HepG2 (cell line): ENCODE measurements around the gene GALNT9.

Experiments used
- POLR2A ChIP-seq, 2 experiments: IDR thresholded peaks; 2 replicates each; pipeline ENCODE4 v1.6.1; 2011; ENCODE audit warnings: low read depth in 2 of 2, low read length in 2 of 2, mild to moderate bottlenecking in 1 of 2, moderate library complexity in 1 of 2; ENCODE audit not compliant: insufficient read depth in 1 of 2
- SMAD1 ChIP-seq: sonication (generic); formaldehyde crosslinking; IDR thresholded peaks from 2 replicates; pipeline ENCODE4 v1.4.0; 2020; ENCODE audit warnings: missing genetic modification reagents, low read depth, mild to moderate bottlenecking, borderline replicate concordance
- SRSF1 ChIP-seq: fragments of 200-400 bp; formaldehyde crosslinking; optimal IDR thresholded peaks from 2 replicates; pipeline ENCODE3; 2017; ENCODE audit warnings: mild to moderate bottlenecking, low read depth, low read length, moderate library complexity
- ZSCAN30 ChIP-seq: sonication (generic); formaldehyde crosslinking; IDR thresholded peaks from 2 replicates; pipeline ENCODE4 v1.5.0; 2020; ENCODE audit warnings: mild to moderate bottlenecking, missing genetic modification reagents

DNA sequence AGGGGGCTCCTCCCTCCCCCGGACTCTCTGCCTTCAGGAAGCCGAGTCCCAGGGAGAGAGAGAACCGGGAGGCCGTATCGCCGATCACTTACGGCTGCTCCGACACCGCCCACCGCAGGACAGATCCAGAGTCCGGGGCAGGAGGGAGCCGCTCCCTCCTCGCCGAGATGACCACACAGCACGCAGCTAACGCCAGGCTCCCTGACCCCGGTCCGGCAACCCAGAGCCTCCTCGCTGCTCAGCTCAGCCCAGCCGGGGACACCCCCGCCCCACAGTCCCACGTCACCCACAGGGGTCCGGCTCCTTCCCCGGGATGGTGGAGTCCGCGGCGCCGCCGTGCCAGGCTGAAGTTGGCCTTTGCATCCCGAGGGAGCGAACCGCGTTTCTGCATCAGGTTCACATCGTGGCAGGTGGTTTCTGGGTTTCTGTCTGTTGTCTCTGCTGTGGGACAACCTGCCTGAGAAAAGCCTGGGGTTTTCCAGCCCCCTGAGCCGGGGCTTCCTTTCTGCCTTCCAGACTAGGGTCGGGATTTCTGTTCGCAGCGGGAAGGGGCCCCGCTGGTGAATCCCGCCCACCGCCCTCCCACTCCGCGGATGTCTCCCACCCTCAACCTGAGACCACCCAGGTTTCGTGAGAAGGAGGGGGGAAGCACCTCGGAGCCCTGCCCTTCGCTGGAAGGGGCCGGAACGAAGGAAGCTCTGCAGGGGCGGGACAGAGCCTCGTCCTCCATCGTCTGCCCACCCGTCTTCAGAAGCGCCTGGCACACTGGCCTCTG lies 123.9 kb downstream of the GALNT9 start:
- TF ChIP-seq SMAD1 (CRISPR knock-in tag) (no peak), ZSCAN30 (CRISPR knock-in tag) (no peak), SRSF1 (no peak), POLR2A (IDR thresholded peaks at IDR 0.05; ENCODE audit: insufficient read depth in 1 of 2, low read depth in 2 of 2, low read length in 2 of 2) (no peak)
